Heart left ventricle (tissue), 13 donors: ENCODE measurements around the gene PPP1R14D.

Experiments used
- POLR2A ChIP-seq, 2 donors: fragments of 450-650 bp; IDR thresholded peaks; one replicate each; pipeline ENCODE4 v1.6.1; 2017; ENCODE audit warnings: antibody characterized with exemption in 2 of 2, mild to moderate bottlenecking in 2 of 2, moderate library complexity in 2 of 2
- TF ChIP-seq, protein P1 (sequence below), 12 donors: fragments of 200-600 bp; sonication (generic) in 4 of 12; IDR thresholded peaks; one replicate each; pipeline versions ENCODE4 v1.5.0 to v1.8.0; 2018 to 2022; ENCODE audit warnings: antibody characterized with exemption in 12 of 12, mild to moderate bottlenecking in 5 of 12
- donor health status: ischemic (EF 13 %, LVEDD 7.1; RV severe dilation, severe dysfunction).
- donor health status: DM: no; HTN: yes; CAD: no.
- donor health status: DM: no; HTN: no; CAD: no.
- donor health status: ischemic (EF 25% LVEDD 6.9; RV normal size, moderate dysfunction).
- donor health status: ischemic (EF 25% LVEDD 5.7; RV mildly dilated, moderate dysfunction).
- donor health status: ischemic (EF 35%, LVEDD 5.7; RV mildly dilated, moderate dysfunction).
- donor health status: nonischemic (EF 11% LVEDD 7.7; RV severe dilation, severe dysfunction).
- donor health status: DM: yes; HTN: yes; CAD: no.
- donor health status: PGD.
- donor health status: ischemic (EF 29% LVEDD 5.4; RV normal size, mild dysfunction).
- donor health status: nonischemic (EF 23%, LVEDD 6.1; RV moderate dilation, normal function).

DNA sequence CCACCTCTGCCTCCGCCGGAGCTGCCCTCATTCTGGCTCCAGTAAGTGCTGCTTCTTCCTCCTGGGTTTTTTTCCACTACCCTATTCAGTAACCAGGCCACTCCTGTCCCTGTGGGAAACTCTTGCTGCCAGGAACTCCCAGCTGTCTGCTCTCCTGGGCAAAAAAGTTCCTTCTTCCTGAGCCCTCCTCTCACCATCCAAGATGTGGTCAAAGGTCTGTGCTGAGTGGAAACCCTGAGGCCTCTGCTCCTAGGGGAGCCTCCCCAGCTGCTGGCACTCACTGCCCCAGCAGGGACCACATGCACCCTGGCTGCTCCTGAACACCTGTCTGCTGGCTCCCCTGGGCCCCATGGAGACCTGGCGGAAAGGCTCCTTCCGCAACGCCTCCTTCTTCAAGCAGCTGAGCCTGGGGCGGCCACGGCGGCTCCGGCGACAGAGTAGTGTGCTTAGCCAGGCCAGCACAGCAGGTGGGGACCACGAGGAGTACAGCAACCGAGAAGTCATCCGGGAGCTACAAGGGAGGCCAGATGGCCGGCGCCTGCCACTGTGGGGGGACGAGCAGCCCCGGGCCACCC, 58.3 kb downstream of the PPP1R14D start:
- TF ChIP-seq POLR2A (IDR thresholded peaks at IDR 0.05), result no peak
- TF ChIP-seq, protein P1, sequence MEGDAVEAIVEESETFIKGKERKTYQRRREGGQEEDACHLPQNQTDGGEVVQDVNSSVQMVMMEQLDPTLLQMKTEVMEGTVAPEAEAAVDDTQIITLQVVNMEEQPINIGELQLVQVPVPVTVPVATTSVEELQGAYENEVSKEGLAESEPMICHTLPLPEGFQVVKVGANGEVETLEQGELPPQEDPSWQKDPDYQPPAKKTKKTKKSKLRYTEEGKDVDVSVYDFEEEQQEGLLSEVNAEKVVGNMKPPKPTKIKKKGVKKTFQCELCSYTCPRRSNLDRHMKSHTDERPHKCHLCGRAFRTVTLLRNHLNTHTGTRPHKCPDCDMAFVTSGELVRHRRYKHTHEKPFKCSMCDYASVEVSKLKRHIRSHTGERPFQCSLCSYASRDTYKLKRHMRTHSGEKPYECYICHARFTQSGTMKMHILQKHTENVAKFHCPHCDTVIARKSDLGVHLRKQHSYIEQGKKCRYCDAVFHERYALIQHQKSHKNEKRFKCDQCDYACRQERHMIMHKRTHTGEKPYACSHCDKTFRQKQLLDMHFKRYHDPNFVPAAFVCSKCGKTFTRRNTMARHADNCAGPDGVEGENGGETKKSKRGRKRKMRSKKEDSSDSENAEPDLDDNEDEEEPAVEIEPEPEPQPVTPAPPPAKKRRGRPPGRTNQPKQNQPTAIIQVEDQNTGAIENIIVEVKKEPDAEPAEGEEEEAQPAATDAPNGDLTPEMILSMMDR (IDR thresholded peaks at IDR 0.05), result no peak
